Chondrocyte (in vitro differentiated cells): ENCODE results near the gene STRC. TPM values are rescaled to one million over a fixed set of nuclear protein-coding genes. Genes with fewer than 3 reads are reported as not detected.
"Not testable (repeated sequence)": the region's sequence is repeated elsewhere in the genome, so short reads cannot be mapped to it uniquely, and the experiment has no call there.

ENCODE experiments used
- DNase-seq: peaks from one replicate; pipeline ENCODE4 v3.0.0; 2021; ENCODE audit warnings: mixed read lengths, low spot score
- H3K27ac Mint-ChIP-seq: one replicate; pipeline ENCODE4 v1.8.0; 2021; ENCODE audit warnings: mild to moderate bottlenecking, moderate library complexity, mixed read lengths; ENCODE audit not compliant: unreplicated experiment
- H3K27me3 Mint-ChIP-seq: 2 replicates; pipeline ENCODE4 v1.8.0; 2021; ENCODE audit warnings: low read depth, mixed read lengths
- H3K36me3 Mint-ChIP-seq: 2 replicates; pipeline ENCODE4 v1.8.0; 2021; ENCODE audit warnings: low read depth, mixed read lengths
- H3K4me1 Mint-ChIP-seq: 2 replicates; pipeline ENCODE4 v1.8.0; 2021; ENCODE audit warnings: low read depth, mild to moderate bottlenecking, mixed read lengths
- H3K4me3 Mint-ChIP-seq: one replicate; pipeline ENCODE4 v1.8.0; 2021; ENCODE audit warnings: mild to moderate bottlenecking, moderate library complexity, mixed read lengths; ENCODE audit not compliant: unreplicated experiment
- H3K9me3 Mint-ChIP-seq: 2 replicates; pipeline ENCODE4 v1.8.0; 2021; ENCODE audit warnings: low read depth, mixed read lengths
- CTCF ChIP-seq: fragments of 200-600 bp; sonication (generic); IDR thresholded peaks from 2 replicates; pipeline ENCODE4 v1.5.0; 2021; ENCODE audit warnings: antibody characterized with exemption, mild to moderate bottlenecking, moderate library complexity
- total RNA-seq: library from RNA; stranded (reverse); gene quantifications from 3 replicates; pipeline ENCODE4 v1.2.1, GENCODE V29; 2021

Gene STRC
- total RNA-seq, 1 donor from 2014 or later, result 0.20 TPM

- H3K4me1 Mint-ChIP-seq, H3K36me3 Mint-ChIP-seq, H3K27ac Mint-ChIP-seq, H3K9me3 Mint-ChIP-seq, H3K4me3 Mint-ChIP-seq, DNase-seq, H3K27me3 Mint-ChIP-seq: not testable (repeated sequence)
These were observed 54.8 kb downstream of the STRC start for GRCh38 chr15:43563793-43564192.

- H3K9me3 Mint-ChIP-seq, H3K36me3 Mint-ChIP-seq, H3K27me3 Mint-ChIP-seq, H3K4me3 Mint-ChIP-seq, DNase-seq, H3K27ac Mint-ChIP-seq, H3K4me1 Mint-ChIP-seq: not testable (repeated sequence)
These were observed 55.8 kb downstream of the STRC start for GRCh38 chr15:43562753-43563152.

GRCh38 chr15:43552986-43553385 lies 65.6 kb downstream of the STRC start:
- Mint-ChIP-seq H3K27me3 (no peaks in the 10 kb centered on the region), H3K36me3 (peaks cover 7% of the 10 kb centered on the region), H3K4me1 (no peaks in the 10 kb centered on the region), H3K4me3 (no peak overlapping the region), H3K27ac (no peak overlapping the region), H3K9me3 (no peaks in the 10 kb centered on the region)
- DNase-seq, result no peak
- no peak for TF ChIP-seq CTCF

- H3K4me3 Mint-ChIP-seq, result no peak overlapping the region
- H3K36me3 Mint-ChIP-seq, result peaks cover 5% of the 10 kb centered on the region
- H3K27ac Mint-ChIP-seq, result no peak overlapping the region
- no peak for TF ChIP-seq CTCF
- no peak for DNase-seq
- H3K9me3 Mint-ChIP-seq, result peaks cover 6% of the 10 kb centered on the region
- H3K4me1 Mint-ChIP-seq, result no peaks in the 10 kb centered on the region
- no peaks in the 10 kb centered on the region for H3K27me3 Mint-ChIP-seq
These were observed 66.3 kb downstream of the STRC start for GRCh38 chr15:43552256-43552655.

GRCh38 chr15:43550527-43551363 lies 67.9 kb downstream of the STRC start:
- DNase-seq, result no peak

More at GRCh38 chr15:43550527-43551363, 67.9 kb downstream of the STRC start:
- no peak overlapping the region for H3K27ac Mint-ChIP-seq
- no peak overlapping the region for H3K4me3 Mint-ChIP-seq
- peaks cover 9% of the 10 kb centered on the region for H3K9me3 Mint-ChIP-seq
- H3K4me1 Mint-ChIP-seq, result no peaks in the 10 kb centered on the region
- H3K27me3 Mint-ChIP-seq, result no peaks in the 10 kb centered on the region
- peaks cover 7% of the 10 kb centered on the region for H3K36me3 Mint-ChIP-seq
- no peak for TF ChIP-seq CTCF

Other genes starting within 250 kb of the STRC start
- gene ZSCAN29, start 247.8 kb downstream of the STRC start, total RNA-seq, result 18.9 to 22.3 TPM (median 19.7 TPM) in 3 replicates
- 11.1 to 16.1 TPM (median 11.7 TPM) in 3 replicates for gene TUBGCP4, start 247.7 kb downstream of the STRC start, total RNA-seq
- 44.8 to 71.1 TPM (median 45.6 TPM) in 3 replicates for gene TP53BP1, start 125.6 kb downstream of the STRC start, total RNA-seq
- gene MAP1A, start 101.2 kb downstream of the STRC start, total RNA-seq, result 95.3 to 99.9 TPM (median 96.3 TPM) in 3 replicates
- 30.4 to 39.4 TPM (median 31.6 TPM) in 3 replicates for gene PPIP5K1, start 28.6 kb downstream of the STRC start, total RNA-seq
- gene CKMT1B, start 24.8 kb downstream of the STRC start, total RNA-seq, result not detected in 3 replicates
- 1.6 to 3.6 TPM (median 3.1 TPM) in 3 replicates for gene CATSPER2, start 30.0 kb upstream of the STRC start, total RNA-seq
- gene CKMT1A, start 75.1 kb upstream of the STRC start, total RNA-seq, result not detected in 3 replicates
- 532 to 1,033 TPM (median 544 TPM) in 3 replicates for gene PDIA3, start 127.6 kb upstream of the STRC start, total RNA-seq
- gene ELL3, start 158.2 kb upstream of the STRC start, total RNA-seq, result 3.3 to 8.6 TPM (median 3.6 TPM) in 3 replicates
- 1,300 to 1,502 TPM (median 1,498 TPM) in 3 replicates for gene SERF2, start 173.5 kb upstream of the STRC start, total RNA-seq
- gene SERINC4, start 181.4 kb upstream of the STRC start, total RNA-seq, result not detected in 3 replicates
- 7.9 to 26.1 TPM (median 9.9 TPM) in 3 replicates for gene HYPK, start 181.8 kb upstream of the STRC start, total RNA-seq
- 26.2 to 35.0 TPM (median 26.3 TPM) in 3 replicates for gene MFAP1, start 205.9 kb upstream of the STRC start, total RNA-seq
- gene WDR76, start 208.2 kb upstream of the STRC start, total RNA-seq, result 6.1 to 15.3 TPM (median 6.6 TPM) in 3 replicates